HEK293 (cell line): ENCODE measurements around the gene OR1I1.

Experiments used
- CTCF ChIA-PET: fragments of 350-600 bp; formaldehyde crosslinking; extraction: SDS; loops from one replicate; lab custom pipeline; 2021; ENCODE audit warnings: antibody characterized with exemption; lab: Yijun Ruan, JAX
- POLR2A ChIA-PET: fragments of 300-600 bp; formaldehyde crosslinking; extraction: SDS; loops from one replicate; lab custom pipeline; 2020; ENCODE audit warnings: antibody characterized with exemption, inconsistent platforms; lab: Yijun Ruan, JAX
- H3K27ac ChIP-seq: fragments of 200-500 bp; sonication (Bioruptor generic); 2 replicates; pipeline ENCODE4 v1.5.1; 2014; ENCODE audit warnings: low read depth, low read length, control low read depth, inconsistent platforms; ENCODE audit errors: extremely low read depth
- H3K36me3 ChIP-seq, 2 experiments: fragments of 200-500 bp in 1 of 2; sonication (Bioruptor generic) in 1 of 2; 1 replicate in 1 of 2; 2 replicates in 1 of 2; pipeline ENCODE4 v1.5.1; 2014 to 2017; ENCODE audit warnings: inconsistent platforms in 2 of 2, low read length in 2 of 2; ENCODE audit not compliant: control insufficient read depth in 2 of 2, insufficient read depth in 1 of 2
- H3K4me1 ChIP-seq: fragments of 200-500 bp; sonication (Bioruptor generic); 2 replicates; pipeline ENCODE4 v1.5.1; 2014; ENCODE audit warnings: mild to moderate bottlenecking, low read length, inconsistent platforms; ENCODE audit not compliant: control insufficient read depth, insufficient read depth
- H3K4me3 ChIP-seq: 2 replicates; pipeline ENCODE4 v1.5.1; 2011; ENCODE audit warnings: low read depth, mild to moderate bottlenecking, control low read depth, low read length, moderate library complexity
- H3K9me3 ChIP-seq: fragments of 200-500 bp; sonication (Bioruptor generic); 2 replicates; pipeline ENCODE4 v1.5.1; 2014; ENCODE audit warnings: low read depth, low read length, inconsistent platforms; ENCODE audit not compliant: control insufficient read depth, insufficient read depth
- FEZF1 ChIP-seq: fragments of 450-650 bp; formaldehyde crosslinking; IDR thresholded peaks from 2 replicates; pipeline ENCODE4 v1.5.1; 2016; ENCODE audit warnings: missing biosample characterization, missing genetic modification characterization
- REPIN1 ChIP-seq: fragments of 450-650 bp; formaldehyde crosslinking; IDR thresholded peaks from 2 replicates; pipeline ENCODE4 v1.5.1; 2017; ENCODE audit warnings: missing biosample characterization, missing genetic modification characterization, low read depth
- YY2 ChIP-seq: fragments of 450-650 bp; formaldehyde crosslinking; IDR thresholded peaks from 2 replicates; pipeline ENCODE4 v1.5.1; 2016; ENCODE audit warnings: missing biosample characterization, missing genetic modification characterization
- ZBTB1 ChIP-seq: fragments of 450-650 bp; formaldehyde crosslinking; IDR thresholded peaks from 2 replicates; pipeline ENCODE4 v1.5.1; 2016; ENCODE audit warnings: missing biosample characterization, missing genetic modification characterization
- ZNF10 ChIP-seq: fragments of 450-650 bp; formaldehyde crosslinking; IDR thresholded peaks from 2 replicates; pipeline ENCODE4 v1.5.1; 2017; ENCODE audit warnings: missing biosample characterization, missing genetic modification characterization
- ZNF2 ChIP-seq: fragments of 450-650 bp; formaldehyde crosslinking; IDR thresholded peaks from 2 replicates; pipeline ENCODE4 v1.5.1; 2016; ENCODE audit warnings: missing biosample characterization, missing genetic modification characterization
- ZNF214 ChIP-seq: fragments of 450-650 bp; formaldehyde crosslinking; IDR thresholded peaks from 2 replicates; pipeline ENCODE4 v1.5.1; 2017; ENCODE audit warnings: missing biosample characterization, mild to moderate bottlenecking, missing genetic modification characterization, borderline replicate concordance
- ZNF423 ChIP-seq: fragments of 450-650 bp; formaldehyde crosslinking; IDR thresholded peaks from 2 replicates; pipeline ENCODE4 v1.5.1; 2016; ENCODE audit warnings: missing biosample characterization, missing genetic modification characterization
- ZNF544 ChIP-seq: fragments of 450-650 bp; formaldehyde crosslinking; IDR thresholded peaks from 2 replicates; pipeline ENCODE4 v1.5.0; 2017; ENCODE audit warnings: missing biosample characterization, missing genetic modification characterization
- ZNF768 ChIP-seq: fragments of 450-650 bp; formaldehyde crosslinking; IDR thresholded peaks from 2 replicates; pipeline ENCODE4 v1.5.1; 2018; ENCODE audit warnings: missing biosample characterization, mild to moderate bottlenecking, missing genetic modification characterization
- TF ChIP-seq, protein P1 (sequence below): fragments of 450-650 bp; formaldehyde crosslinking; IDR thresholded peaks from 2 replicates; pipeline ENCODE4 v1.5.1; 2016; ENCODE audit warnings: missing biosample characterization, missing genetic modification characterization
- TF ChIP-seq, protein P2 (sequence below): fragments of 450-650 bp; formaldehyde crosslinking; IDR thresholded peaks from 2 replicates; pipeline ENCODE4 v1.5.1; 2016; ENCODE audit warnings: missing biosample characterization, missing genetic modification characterization
- TF ChIP-seq, protein P3 (sequence below): fragments of 450-650 bp; formaldehyde crosslinking; IDR thresholded peaks from 2 replicates; pipeline ENCODE4 v1.5.1; 2016; ENCODE audit warnings: missing biosample characterization, missing genetic modification characterization
- TF ChIP-seq, protein P4 (sequence below): fragments of 450-650 bp; formaldehyde crosslinking; conservative IDR thresholded peaks from 2 replicates; pipeline ENCODE4 v1.5.1; 2016; ENCODE audit warnings: low read depth, missing biosample characterization, missing genetic modification characterization
- TF ChIP-seq, protein P5 (sequence below): fragments of 450-650 bp; formaldehyde crosslinking; IDR thresholded peaks from 2 replicates; pipeline ENCODE4 v1.5.1; 2016; ENCODE audit warnings: missing biosample characterization, missing genetic modification characterization, borderline replicate concordance
- TF ChIP-seq, protein P6 (sequence below): fragments of 450-650 bp; formaldehyde crosslinking; IDR thresholded peaks from 2 replicates; pipeline ENCODE4 v1.5.1; 2016; ENCODE audit warnings: missing biosample characterization, missing genetic modification characterization

Gene OR1I1

DNA sequence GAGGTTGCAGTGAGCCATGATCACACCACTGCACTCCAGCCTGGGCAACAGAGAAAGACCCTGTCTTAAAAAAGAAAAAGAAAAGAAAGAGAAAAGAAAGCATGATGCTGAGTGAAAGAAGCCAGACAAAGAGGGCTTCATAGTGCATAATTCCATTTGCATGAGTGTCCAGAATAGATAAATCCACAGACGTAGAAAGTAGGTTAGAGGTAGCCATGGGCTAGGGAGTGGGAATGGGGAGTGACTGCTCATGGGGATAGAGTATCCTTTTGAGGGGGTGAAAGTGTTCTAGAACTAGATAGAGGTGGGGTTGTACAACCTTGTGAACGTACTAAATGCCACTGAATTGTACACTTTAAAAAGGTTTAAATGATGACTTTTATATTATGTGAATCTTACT lies 7.6 kb upstream of the OR1I1 start (continued):
- TF ChIP-seq, protein P1, sequence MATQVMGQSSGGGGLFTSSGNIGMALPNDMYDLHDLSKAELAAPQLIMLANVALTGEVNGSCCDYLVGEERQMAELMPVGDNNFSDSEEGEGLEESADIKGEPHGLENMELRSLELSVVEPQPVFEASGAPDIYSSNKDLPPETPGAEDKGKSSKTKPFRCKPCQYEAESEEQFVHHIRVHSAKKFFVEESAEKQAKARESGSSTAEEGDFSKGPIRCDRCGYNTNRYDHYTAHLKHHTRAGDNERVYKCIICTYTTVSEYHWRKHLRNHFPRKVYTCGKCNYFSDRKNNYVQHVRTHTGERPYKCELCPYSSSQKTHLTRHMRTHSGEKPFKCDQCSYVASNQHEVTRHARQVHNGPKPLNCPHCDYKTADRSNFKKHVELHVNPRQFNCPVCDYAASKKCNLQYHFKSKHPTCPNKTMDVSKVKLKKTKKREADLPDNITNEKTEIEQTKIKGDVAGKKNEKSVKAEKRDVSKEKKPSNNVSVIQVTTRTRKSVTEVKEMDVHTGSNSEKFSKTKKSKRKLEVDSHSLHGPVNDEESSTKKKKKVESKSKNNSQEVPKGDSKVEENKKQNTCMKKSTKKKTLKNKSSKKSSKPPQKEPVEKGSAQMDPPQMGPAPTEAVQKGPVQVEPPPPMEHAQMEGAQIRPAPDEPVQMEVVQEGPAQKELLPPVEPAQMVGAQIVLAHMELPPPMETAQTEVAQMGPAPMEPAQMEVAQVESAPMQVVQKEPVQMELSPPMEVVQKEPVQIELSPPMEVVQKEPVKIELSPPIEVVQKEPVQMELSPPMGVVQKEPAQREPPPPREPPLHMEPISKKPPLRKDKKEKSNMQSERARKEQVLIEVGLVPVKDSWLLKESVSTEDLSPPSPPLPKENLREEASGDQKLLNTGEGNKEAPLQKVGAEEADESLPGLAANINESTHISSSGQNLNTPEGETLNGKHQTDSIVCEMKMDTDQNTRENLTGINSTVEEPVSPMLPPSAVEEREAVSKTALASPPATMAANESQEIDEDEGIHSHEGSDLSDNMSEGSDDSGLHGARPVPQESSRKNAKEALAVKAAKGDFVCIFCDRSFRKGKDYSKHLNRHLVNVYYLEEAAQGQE, result no peak
- TF ChIP-seq, protein P2, sequence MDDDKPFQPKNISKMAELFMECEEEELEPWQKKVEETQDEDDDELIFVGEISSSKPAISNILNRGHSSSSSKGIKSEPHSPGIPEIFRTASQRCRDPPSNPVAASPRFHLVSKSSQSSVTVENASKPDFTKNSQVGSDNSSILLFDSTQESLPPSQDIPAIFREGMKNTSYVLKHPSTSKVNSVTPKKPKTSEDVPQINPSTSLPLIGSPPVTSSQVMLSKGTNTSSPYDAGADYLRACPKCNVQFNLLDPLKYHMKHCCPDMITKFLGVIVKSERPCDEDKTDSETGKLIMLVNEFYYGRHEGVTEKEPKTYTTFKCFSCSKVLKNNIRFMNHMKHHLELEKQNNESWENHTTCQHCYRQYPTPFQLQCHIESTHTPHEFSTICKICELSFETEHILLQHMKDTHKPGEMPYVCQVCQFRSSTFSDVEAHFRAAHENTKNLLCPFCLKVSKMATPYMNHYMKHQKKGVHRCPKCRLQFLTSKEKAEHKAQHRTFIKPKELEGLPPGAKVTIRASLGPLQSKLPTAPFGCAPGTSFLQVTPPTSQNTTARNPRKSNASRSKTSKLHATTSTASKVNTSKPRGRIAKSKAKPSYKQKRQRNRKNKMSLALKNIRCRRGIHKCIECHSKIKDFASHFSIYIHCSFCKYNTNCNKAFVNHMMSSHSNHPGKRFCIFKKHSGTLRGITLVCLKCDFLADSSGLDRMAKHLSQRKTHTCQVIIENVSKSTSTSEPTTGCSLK (tag by site-specific recombination), result no peak
- no peak for TF ChIP-seq ZNF423 (tag by site-specific recombination)
- TF ChIP-seq, all 188 proteins: peak for 0

DNA sequence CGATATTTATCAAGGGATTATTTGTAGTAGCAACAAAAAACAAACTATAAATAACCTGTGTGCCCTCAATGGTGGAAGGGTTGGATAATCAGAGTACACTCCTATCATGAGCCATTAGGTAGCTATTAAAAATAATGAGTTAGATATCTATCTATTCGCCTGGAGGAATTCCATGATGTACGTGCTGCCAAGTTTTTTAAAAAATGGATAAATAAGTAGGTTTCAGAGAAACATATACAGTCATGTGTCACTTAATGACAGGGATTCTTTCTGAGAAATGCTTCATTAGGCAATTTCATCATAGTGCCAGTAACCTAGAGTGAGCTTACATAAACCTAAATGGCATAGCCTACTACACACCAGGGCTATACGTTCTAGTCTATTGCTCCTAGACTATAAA lies 6.2 kb upstream of the OR1I1 start:
- H3K4me3 ChIP-seq, result no peak overlapping the region
- ChIA-PET POLR2A (no interaction called here), CTCF (no interaction called here)
- TF ChIP-seq REPIN1 (tag by site-specific recombination), result no peak
- TF ChIP-seq ZNF2 (tag by site-specific recombination), result no peak
- TF ChIP-seq YY2 (tag by site-specific recombination), result no peak
- TF ChIP-seq ZNF544 (tag by site-specific recombination), result no peak
- TF ChIP-seq, protein P3, sequence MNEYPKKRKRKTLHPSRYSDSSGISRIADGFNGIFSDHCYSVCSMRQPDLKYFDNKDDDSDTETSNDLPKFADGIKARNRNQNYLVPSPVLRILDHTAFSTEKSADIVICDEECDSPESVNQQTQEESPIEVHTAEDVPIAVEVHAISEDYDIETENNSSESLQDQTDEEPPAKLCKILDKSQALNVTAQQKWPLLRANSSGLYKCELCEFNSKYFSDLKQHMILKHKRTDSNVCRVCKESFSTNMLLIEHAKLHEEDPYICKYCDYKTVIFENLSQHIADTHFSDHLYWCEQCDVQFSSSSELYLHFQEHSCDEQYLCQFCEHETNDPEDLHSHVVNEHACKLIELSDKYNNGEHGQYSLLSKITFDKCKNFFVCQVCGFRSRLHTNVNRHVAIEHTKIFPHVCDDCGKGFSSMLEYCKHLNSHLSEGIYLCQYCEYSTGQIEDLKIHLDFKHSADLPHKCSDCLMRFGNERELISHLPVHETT (tag by site-specific recombination), result no peak
- TF ChIP-seq, protein P4, sequence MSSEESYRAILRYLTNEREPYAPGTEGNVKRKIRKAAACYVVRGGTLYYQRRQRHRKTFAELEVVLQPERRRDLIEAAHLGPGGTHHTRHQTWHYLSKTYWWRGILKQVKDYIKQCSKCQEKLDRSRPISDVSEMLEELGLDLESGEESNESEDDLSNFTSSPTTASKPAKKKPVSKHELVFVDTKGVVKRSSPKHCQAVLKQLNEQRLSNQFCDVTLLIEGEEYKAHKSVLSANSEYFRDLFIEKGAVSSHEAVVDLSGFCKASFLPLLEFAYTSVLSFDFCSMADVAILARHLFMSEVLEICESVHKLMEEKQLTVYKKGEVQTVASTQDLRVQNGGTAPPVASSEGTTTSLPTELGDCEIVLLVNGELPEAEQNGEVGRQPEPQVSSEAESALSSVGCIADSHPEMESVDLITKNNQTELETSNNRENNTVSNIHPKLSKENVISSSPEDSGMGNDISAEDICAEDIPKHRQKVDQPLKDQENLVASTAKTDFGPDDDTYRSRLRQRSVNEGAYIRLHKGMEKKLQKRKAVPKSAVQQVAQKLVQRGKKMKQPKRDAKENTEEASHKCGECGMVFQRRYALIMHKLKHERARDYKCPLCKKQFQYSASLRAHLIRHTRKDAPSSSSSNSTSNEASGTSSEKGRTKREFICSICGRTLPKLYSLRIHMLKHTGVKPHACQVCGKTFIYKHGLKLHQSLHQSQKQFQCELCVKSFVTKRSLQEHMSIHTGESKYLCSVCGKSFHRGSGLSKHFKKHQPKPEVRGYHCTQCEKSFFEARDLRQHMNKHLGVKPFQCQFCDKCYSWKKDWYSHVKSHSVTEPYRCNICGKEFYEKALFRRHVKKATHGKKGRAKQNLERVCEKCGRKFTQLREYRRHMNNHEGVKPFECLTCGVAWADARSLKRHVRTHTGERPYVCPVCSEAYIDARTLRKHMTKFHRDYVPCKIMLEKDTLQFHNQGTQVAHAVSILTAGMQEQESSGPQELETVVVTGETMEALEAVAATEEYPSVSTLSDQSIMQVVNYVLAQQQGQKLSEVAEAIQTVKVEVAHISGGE (tag by site-specific recombination), result no peak
- TF ChIP-seq ZNF768 (tag by site-specific recombination), result no peak
- no peak for TF ChIP-seq ZBTB1 (tag by site-specific recombination)
- no peak for TF ChIP-seq ZNF214 (tag by site-specific recombination)
- TF ChIP-seq, protein P5, sequence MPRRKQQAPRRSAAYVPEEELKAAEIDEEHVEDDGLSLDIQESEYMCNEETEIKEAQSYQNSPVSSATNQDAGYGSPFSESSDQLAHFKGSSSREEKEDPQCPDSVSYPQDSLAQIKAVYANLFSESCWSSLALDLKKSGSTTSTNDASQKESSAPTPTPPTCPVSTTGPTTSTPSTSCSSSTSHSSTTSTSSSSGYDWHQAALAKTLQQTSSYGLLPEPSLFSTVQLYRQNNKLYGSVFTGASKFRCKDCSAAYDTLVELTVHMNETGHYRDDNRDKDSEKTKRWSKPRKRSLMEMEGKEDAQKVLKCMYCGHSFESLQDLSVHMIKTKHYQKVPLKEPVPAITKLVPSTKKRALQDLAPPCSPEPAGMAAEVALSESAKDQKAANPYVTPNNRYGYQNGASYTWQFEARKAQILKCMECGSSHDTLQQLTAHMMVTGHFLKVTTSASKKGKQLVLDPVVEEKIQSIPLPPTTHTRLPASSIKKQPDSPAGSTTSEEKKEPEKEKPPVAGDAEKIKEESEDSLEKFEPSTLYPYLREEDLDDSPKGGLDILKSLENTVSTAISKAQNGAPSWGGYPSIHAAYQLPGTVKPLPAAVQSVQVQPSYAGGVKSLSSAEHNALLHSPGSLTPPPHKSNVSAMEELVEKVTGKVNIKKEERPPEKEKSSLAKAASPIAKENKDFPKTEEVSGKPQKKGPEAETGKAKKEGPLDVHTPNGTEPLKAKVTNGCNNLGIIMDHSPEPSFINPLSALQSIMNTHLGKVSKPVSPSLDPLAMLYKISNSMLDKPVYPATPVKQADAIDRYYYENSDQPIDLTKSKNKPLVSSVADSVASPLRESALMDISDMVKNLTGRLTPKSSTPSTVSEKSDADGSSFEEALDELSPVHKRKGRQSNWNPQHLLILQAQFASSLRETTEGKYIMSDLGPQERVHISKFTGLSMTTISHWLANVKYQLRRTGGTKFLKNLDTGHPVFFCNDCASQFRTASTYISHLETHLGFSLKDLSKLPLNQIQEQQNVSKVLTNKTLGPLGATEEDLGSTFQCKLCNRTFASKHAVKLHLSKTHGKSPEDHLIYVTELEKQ (tag by site-specific recombination), result no peak
- no peak for TF ChIP-seq ZNF10 (tag by site-specific recombination)
- TF ChIP-seq, protein P6, sequence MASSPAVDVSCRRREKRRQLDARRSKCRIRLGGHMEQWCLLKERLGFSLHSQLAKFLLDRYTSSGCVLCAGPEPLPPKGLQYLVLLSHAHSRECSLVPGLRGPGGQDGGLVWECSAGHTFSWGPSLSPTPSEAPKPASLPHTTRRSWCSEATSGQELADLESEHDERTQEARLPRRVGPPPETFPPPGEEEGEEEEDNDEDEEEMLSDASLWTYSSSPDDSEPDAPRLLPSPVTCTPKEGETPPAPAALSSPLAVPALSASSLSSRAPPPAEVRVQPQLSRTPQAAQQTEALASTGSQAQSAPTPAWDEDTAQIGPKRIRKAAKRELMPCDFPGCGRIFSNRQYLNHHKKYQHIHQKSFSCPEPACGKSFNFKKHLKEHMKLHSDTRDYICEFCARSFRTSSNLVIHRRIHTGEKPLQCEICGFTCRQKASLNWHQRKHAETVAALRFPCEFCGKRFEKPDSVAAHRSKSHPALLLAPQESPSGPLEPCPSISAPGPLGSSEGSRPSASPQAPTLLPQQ, result no peak
- no peak for TF ChIP-seq FEZF1 (tag by site-specific recombination)
- no peaks in the 10 kb centered on the region for H3K9me3 ChIP-seq
- no peaks in the 10 kb centered on the region for H3K36me3 ChIP-seq
- H3K4me1 ChIP-seq, result no peaks in the 10 kb centered on the region
- no peak overlapping the region for H3K27ac ChIP-seq
